Islet of Langerhans (tissue), 1 donor: ENCODE results near the gene TEX14.
"Not testable (repeated sequence)": the region's sequence is repeated elsewhere in the genome, so short reads cannot be mapped to it uniquely, and the experiment has no call there.

Experiments used
- FAIRE-seq: peaks from one replicate; lab custom pipeline; 2011; peaks lifted over from hg19 to GRCh38; lab: Jason Lieb, UNC

TEX14 gene

GRCh38 chr17:58606934-58607333, 84.9 kb downstream of the TEX14 start:
- no peak for FAIRE-seq

- no peak for FAIRE-seq
Measured at GRCh38 chr17:58605986-58606385, 85.9 kb downstream of the TEX14 start.

GRCh38 chr17:58605470-58605869, 86.4 kb downstream of the TEX14 start:
- FAIRE-seq, result no peak

- FAIRE-seq, result no peak
Measured at GRCh38 chr17:58601976-58602375, 89.9 kb downstream of the TEX14 start.

- FAIRE-seq, result no peak
Measured at GRCh38 chr17:58597371-58597770, 94.5 kb downstream of the TEX14 start.

GRCh38 chr17:58595194-58595792, 96.6 kb downstream of the TEX14 start:
- FAIRE-seq, result no peak

- FAIRE-seq, result no peak
Measured at GRCh38 chr17:58593123-58593522, 98.7 kb downstream of the TEX14 start.

GRCh38 chr17:58591455-58591854, 100.4 kb downstream of the TEX14 start:
- no peak for FAIRE-seq

- FAIRE-seq, result no peak
Measured at GRCh38 chr17:58590377-58590776, 101.5 kb downstream of the TEX14 start.

- FAIRE-seq, result no peak
Measured at GRCh38 chr17:58587713-58588117, 104.1 kb downstream of the TEX14 start.

GRCh38 chr17:58586009-58586644, 105.7 kb downstream of the TEX14 start:
- no peak for FAIRE-seq

GRCh38 chr17:58585554-58585953, 106.3 kb downstream of the TEX14 start:
- no peak for FAIRE-seq

- no peak for FAIRE-seq
Measured at GRCh38 chr17:58583486-58583885, 108.4 kb downstream of the TEX14 start.

GRCh38 chr17:58582718-58583117, 109.1 kb downstream of the TEX14 start:
- not testable (repeated sequence) for FAIRE-seq

- no peak for FAIRE-seq
Measured at GRCh38 chr17:58580671-58581070, 111.2 kb downstream of the TEX14 start.

- no peak for FAIRE-seq
Measured at GRCh38 chr17:58577696-58578095, 114.1 kb downstream of the TEX14 start.

GRCh38 chr17:58576679-58577367, 115.0 kb downstream of the TEX14 start:
- no peak for FAIRE-seq

GRCh38 chr17:58575511-58575910, 116.3 kb downstream of the TEX14 start:
- FAIRE-seq, result no peak

- no peak for FAIRE-seq
Measured at GRCh38 chr17:58574025-58574424, 117.8 kb downstream of the TEX14 start.

- FAIRE-seq, result no peak
Measured at GRCh38 chr17:58572846-58573245, 119.0 kb downstream of the TEX14 start.

- no peak for FAIRE-seq
Measured at GRCh38 chr17:58570758-58571157, 121.1 kb downstream of the TEX14 start.

GRCh38 chr17:58569196-58569595, 122.6 kb downstream of the TEX14 start:
- no peak for FAIRE-seq

- no peak for FAIRE-seq
Measured at GRCh38 chr17:58568044-58568799, 123.6 kb downstream of the TEX14 start.
